Thymus (tissue), 14 donors: ENCODE results near the gene TDP2. TPM values are rescaled to one million over a fixed set of nuclear protein-coding genes. Genes with fewer than 3 reads are reported as not detected.

Experiments used
- DNase-seq, 9 donors: peaks; one replicate each; pipeline ENCODE4 v3.0.0-alpha.2; 2013; ENCODE audit warnings: low spot score in 9 of 9, low read depth in 6 of 9, missing footprints in 1 of 9
- H3K27ac ChIP-seq, 2 donors: one replicate each; pipeline ENCODE4 v1.5.1; 2013; ENCODE audit warnings: control low read depth in 1 of 2, low read depth in 1 of 2, low read length in 1 of 2, mild to moderate bottlenecking in 1 of 2, moderate library complexity in 1 of 2
- H3K27me3 ChIP-seq, 2 donors: one replicate each; pipeline ENCODE4 v1.5.1; 2013; ENCODE audit warnings: low read length in 1 of 2; ENCODE audit not compliant: control insufficient read depth in 2 of 2, insufficient read depth in 1 of 2
- H3K36me3 ChIP-seq, 2 donors: one replicate each; pipeline ENCODE4 v1.5.1; 2013; ENCODE audit warnings: low read length in 1 of 2, mild to moderate bottlenecking in 1 of 2, moderate library complexity in 1 of 2; ENCODE audit not compliant: control insufficient read depth in 2 of 2, insufficient read depth in 2 of 2
- H3K4me1 ChIP-seq, 2 donors: one replicate each; pipeline ENCODE4 v1.5.1; 2013; ENCODE audit warnings: low read length in 2 of 2; ENCODE audit not compliant: control insufficient read depth in 2 of 2, insufficient read depth in 2 of 2
- H3K4me3 ChIP-seq, 2 donors: one replicate each; pipeline ENCODE4 v1.5.1; 2013; ENCODE audit warnings: low read length in 2 of 2, control low read depth in 1 of 2, mild to moderate bottlenecking in 1 of 2
- H3K9me3 ChIP-seq, 2 donors: one replicate each; pipeline ENCODE4 v1.5.1; 2013; ENCODE audit warnings: low read length in 1 of 2, mild to moderate bottlenecking in 1 of 2; ENCODE audit not compliant: control insufficient read depth in 2 of 2, insufficient read depth in 1 of 2
- WGBS: extraction: QIAGEN DNeasy Blood & Tissue Kit; methylation state at CpG from one replicate; pipeline ENCODE4 v1.1.7; 2013; 5-methylcytosine and 5-hydroxymethylcytosine counted together
- long read RNA-seq, 10 donors: transcript quantifications; one replicate each; lab custom pipeline, GENCODE V29; 2026
- polyA plus RNA-seq: library from polyadenylated mRNA; stranded (reverse); fragments of 200-250 nt; gene quantifications from one replicate; pipeline ENCODE4 v1.2.3, GENCODE V29; 2013
- total RNA-seq: library from RNA; stranded (reverse); fragments of 120-200 nt; gene quantifications from one replicate; pipeline ENCODE4 v1.2.4, GENCODE V29; 2013
- donor health status: healthy.

The TDP2 gene
- 38.1 TPM for total RNA-seq
- polyA plus RNA-seq, result 69.9 TPM
- long read RNA-seq, donor 1, partial matches to known transcripts, result 0 of 1 reads
- long read RNA-seq, donor 1, other reads (novel, unspliced or antisense), result 0 of 1 reads
- long read RNA-seq, donor 2, result 0 reads
- long read RNA-seq, donor 3, transcript TDP2-202 (7 exons, 2,071 nt), result major isoform, 18 of 19 reads
- long read RNA-seq, donor 3, partial matches to known transcripts, result 0 of 19 reads
- long read RNA-seq, donor 3, other reads (novel, unspliced or antisense), result 0 of 19 reads
- long read RNA-seq, donor 4, partial matches to known transcripts, result 117 of 122 reads
- long read RNA-seq, donor 4, other reads (novel, unspliced or antisense), result 0 of 122 reads
- long read RNA-seq, donor 5, transcript TDP2-202 (7 exons, 2,071 nt), result major isoform, 22 of 35 reads
- long read RNA-seq, donor 5, partial matches to known transcripts, result 11 of 35 reads
- long read RNA-seq, donor 5, other reads (novel, unspliced or antisense), result 0 of 35 reads
- long read RNA-seq, donor 6, transcript TDP2-202 (7 exons, 2,071 nt), result major isoform, 6 of 111 reads
- long read RNA-seq, donor 6, partial matches to known transcripts, result 104 of 111 reads
- long read RNA-seq, donor 6, other reads (novel, unspliced or antisense), result 0 of 111 reads
- long read RNA-seq, donor 7, transcript TDP2-202 (7 exons, 2,071 nt), result major isoform, 15 of 16 reads
- long read RNA-seq, donor 7, partial matches to known transcripts, result 0 of 16 reads
- long read RNA-seq, donor 7, other reads (novel, unspliced or antisense), result 0 of 16 reads
- long read RNA-seq, donor 8, transcript TDP2-202 (7 exons, 2,071 nt), result major isoform, 8 of 9 reads
- long read RNA-seq, donor 8, partial matches to known transcripts, result 0 of 9 reads
- long read RNA-seq, donor 8, other reads (novel, unspliced or antisense), result 0 of 9 reads
- long read RNA-seq, donor 9, partial matches to known transcripts, result 0 of 6 reads
- long read RNA-seq, donor 9, other reads (novel, unspliced or antisense), result 0 of 6 reads
- long read RNA-seq, donor 10, transcript TDP2-202 (7 exons, 2,071 nt), result major isoform, 15 of 18 reads
- long read RNA-seq, donor 10, partial matches to known transcripts, result 0 of 18 reads
- long read RNA-seq, donor 10, other reads (novel, unspliced or antisense), result 0 of 18 reads

GRCh38 chr6:24666641-24667377, at the start of gene TDP2, which contains the start of gene ACOT13:
Gene TDP2, minus strand, starts transcription at chr6:24666899. Its CDS starts 37 bp downstream, at chr6:24666862.
Gene ACOT13, plus strand, starts transcription at chr6:24667077. Its CDS starts 187 bp downstream, at chr6:24667264.
- Histone ChIP-seq H3K27ac (peak within 1 kb of the TSS; percentile 94 to 95), H3K9me3 (peaks cover 0 to 6% of the 10 kb centered on the region in 2 donors), H3K36me3 (peaks cover 10 to 28% of the 10 kb centered on the region in 2 donors), H3K4me3 (peak within 1 kb of the TSS; percentile 86 to 97), H3K27me3 (no peaks in the 10 kb centered on the region), H3K4me1 (peaks cover 15 to 16% of the 10 kb centered on the region in 2 donors)
- WGBS, result under 1% methylated on average over 62 of the region's 62 CpGs
- peak; percentile 86 to 100 (median 97) for DNase-seq

GRCh38 chr6:24710519-24711303, 44.0 kb upstream of the TDP2 start:
- DNase-seq, result no peak
- Histone ChIP-seq H3K4me3 (no peak overlapping the region), H3K4me1 (peaks cover 0 to 3% of the 10 kb centered on the region in 2 donors), H3K27me3 (no peaks in the 10 kb centered on the region), H3K9me3 (no peaks in the 10 kb centered on the region), H3K36me3 (peaks cover 55 to 96% of the 10 kb centered on the region in 2 donors), H3K27ac (no peak overlapping the region)
- 97% methylated on average over 10 of the region's 10 CpGs for WGBS

- Histone ChIP-seq H3K4me3 (no peak overlapping the region), H3K27ac (no peak overlapping the region), H3K4me1 (no peaks in the 10 kb centered on the region), H3K36me3 (peaks cover 45 to 96% of the 10 kb centered on the region in 2 donors), H3K9me3 (no peaks in the 10 kb centered on the region), H3K27me3 (no peaks in the 10 kb centered on the region)
- DNase-seq, result no peak
- 99% methylated on average over 4 of the region's 4 CpGs for WGBS
These were observed 42.5 kb upstream of the TDP2 start for GRCh38 chr6:24709014-24709711.

GRCh38 chr6:24708612-24709011, 41.9 kb upstream of the TDP2 start:
- H3K9me3 ChIP-seq, result no peaks in the 10 kb centered on the region
- H3K4me3 ChIP-seq, result no peak overlapping the region
- no peak for DNase-seq
- H3K27ac ChIP-seq, result no peak overlapping the region
- H3K27me3 ChIP-seq, result no peaks in the 10 kb centered on the region
- H3K36me3 ChIP-seq, result peaks cover 49 to 96% of the 10 kb centered on the region in 2 donors
- WGBS, result 95% methylated on average over 3 of the region's 3 CpGs
- H3K4me1 ChIP-seq, result no peaks in the 10 kb centered on the region

GRCh38 chr6:24704468-24704867, 37.8 kb upstream of the TDP2 start:
- H3K27ac ChIP-seq, result no peak overlapping the region
- no peak overlapping the region for H3K4me3 ChIP-seq
- no peaks in the 10 kb centered on the region for H3K27me3 ChIP-seq
- H3K4me1 ChIP-seq, result no peaks in the 10 kb centered on the region
- no peaks in the 10 kb centered on the region for H3K9me3 ChIP-seq
- no peak for DNase-seq
- peaks cover 40 to 90% of the 10 kb centered on the region in 2 donors for H3K36me3 ChIP-seq

- Histone ChIP-seq H3K27ac (peak overlapping the region in 1 of 2 donors; percentile 5), H3K4me1 (no peaks in the 10 kb centered on the region), H3K9me3 (no peaks in the 10 kb centered on the region), H3K4me3 (no peak overlapping the region), H3K27me3 (no peaks in the 10 kb centered on the region), H3K36me3 (peaks cover 31 to 82% of the 10 kb centered on the region in 2 donors)
- DNase-seq, result no peak
- 95% methylated on average over 4 of the region's 4 CpGs for WGBS
These were observed 36.1 kb upstream of the TDP2 start for GRCh38 chr6:24702720-24703282.

GRCh38 chr6:24699521-24700359, 33.0 kb upstream of the TDP2 start:
- no peak overlapping the region for H3K4me3 ChIP-seq

More at GRCh38 chr6:24699521-24700359, 33.0 kb upstream of the TDP2 start:
- 95% methylated on average over 3 of the region's 3 CpGs for WGBS
- H3K4me1 ChIP-seq, result no peaks in the 10 kb centered on the region
- DNase-seq, result no peak
- no peaks in the 10 kb centered on the region for H3K9me3 ChIP-seq
- H3K27me3 ChIP-seq, result no peaks in the 10 kb centered on the region
- H3K27ac ChIP-seq, result peak overlapping the region in 1 of 2 donors; percentile 30
- peaks cover 16 to 55% of the 10 kb centered on the region in 2 donors for H3K36me3 ChIP-seq
